Trophoblast cell (in vitro differentiated cells and primary cell): Measurements from ENCODE around the gene IRF9.

Source experiments
- DNase-seq, 2 donors: peaks; one replicate each; pipeline ENCODE4 v3.0.0-alpha.2; 2016
- H2AFZ ChIP-seq: 2 replicates; pipeline ENCODE4 v1.6.1; 2013; ENCODE audit warnings: low read length, moderate library complexity, mild to moderate bottlenecking; ENCODE audit not compliant: insufficient read depth, poor library complexity
- H2AK5ac ChIP-seq: 2 replicates; pipeline ENCODE4 v1.6.1; 2013; ENCODE audit warnings: mild to moderate bottlenecking, low read length
- H2BK120ac ChIP-seq: 2 replicates; pipeline ENCODE4 v1.6.1; 2013; ENCODE audit warnings: low read length, mild to moderate bottlenecking, moderate library complexity; ENCODE audit not compliant: insufficient read depth, poor library complexity
- H2BK12ac ChIP-seq: 2 replicates; pipeline ENCODE4 v1.6.1; 2013; ENCODE audit warnings: mild to moderate bottlenecking, low read length, moderate library complexity
- H2BK5ac ChIP-seq: 2 replicates; pipeline ENCODE4 v1.6.1; 2013; ENCODE audit warnings: low read length, low read depth, moderate library complexity, mild to moderate bottlenecking; ENCODE audit not compliant: poor library complexity
- H3K14ac ChIP-seq: 2 replicates; pipeline ENCODE4 v1.6.1; 2013; ENCODE audit warnings: mild to moderate bottlenecking, low read length
- H3K18ac ChIP-seq: 2 replicates; pipeline ENCODE4 v1.6.1; 2013; ENCODE audit warnings: mild to moderate bottlenecking, low read length
- H3K23ac ChIP-seq: 2 replicates; pipeline ENCODE4 v1.6.1; 2013; ENCODE audit warnings: low read length
- H3K27ac ChIP-seq: 2 replicates; pipeline ENCODE4 v1.5.1; 2013; ENCODE audit warnings: low read depth, mild to moderate bottlenecking, inconsistent platforms, low read length, moderate library complexity
- H3K27me3 ChIP-seq: 2 replicates; pipeline ENCODE4 v1.6.1; 2013; ENCODE audit warnings: inconsistent platforms, mild to moderate bottlenecking, low read length, moderate library complexity; ENCODE audit not compliant: insufficient read depth
- H3K36me3 ChIP-seq, 2 experiments: 1 replicate in 1 of 2; 2 replicates in 1 of 2; pipeline ENCODE4 v1.6.1; 2013; ENCODE audit warnings: low read length in 2 of 2, mild to moderate bottlenecking in 2 of 2, moderate library complexity in 1 of 2; ENCODE audit not compliant: insufficient read depth in 2 of 2, control insufficient read depth in 1 of 2
- H3K4ac ChIP-seq: 2 replicates; pipeline ENCODE4 v1.6.1; 2013; ENCODE audit warnings: low read depth, mild to moderate bottlenecking, low read length, moderate library complexity
- H3K4me1 ChIP-seq, 2 experiments: 1 replicate in 1 of 2; 2 replicates in 1 of 2; pipeline ENCODE4 v1.6.1; 2013; ENCODE audit warnings: low read length in 2 of 2, mild to moderate bottlenecking in 2 of 2, moderate library complexity in 1 of 2; ENCODE audit not compliant: insufficient read depth in 2 of 2, control insufficient read depth in 1 of 2
- H3K4me2 ChIP-seq: 2 replicates; pipeline ENCODE4 v1.6.1; 2013; ENCODE audit warnings: inconsistent platforms, mild to moderate bottlenecking, low read length, moderate library complexity
- H3K4me3 ChIP-seq: 2 replicates; pipeline ENCODE4 v1.5.1; 2013; ENCODE audit warnings: mild to moderate bottlenecking, low read depth, low read length, inconsistent platforms
- H3K79me1 ChIP-seq: one replicate; pipeline ENCODE4 v1.6.1; 2013; ENCODE audit warnings: low read length
- H3K79me2 ChIP-seq: 2 replicates; pipeline ENCODE4 v1.6.1; 2013; ENCODE audit warnings: low read length, mild to moderate bottlenecking; ENCODE audit not compliant: control insufficient read depth, insufficient read depth, poor library complexity
- H3K9ac ChIP-seq: 2 replicates; pipeline ENCODE4 v1.6.1; 2013; ENCODE audit warnings: mild to moderate bottlenecking, low read length
- H3K9me3 ChIP-seq: 2 replicates; pipeline ENCODE4 v1.6.1; 2013; ENCODE audit warnings: low read depth, mild to moderate bottlenecking, control low read depth, inconsistent platforms, low read length; ENCODE audit not compliant: insufficient read depth
- H4K12ac ChIP-seq: 2 replicates; pipeline ENCODE4 v1.6.1; 2013; ENCODE audit warnings: low read depth, mild to moderate bottlenecking, low read length, moderate library complexity
- H4K8ac ChIP-seq: 2 replicates; pipeline ENCODE4 v1.6.1; 2013; ENCODE audit warnings: low read depth, mild to moderate bottlenecking, low read length, moderate library complexity
- H4K91ac ChIP-seq: one replicate; pipeline ENCODE4 v1.6.1; 2013; ENCODE audit warnings: low read depth, mild to moderate bottlenecking, low read length, moderate library complexity
- WGBS: extraction: QIAGEN DNeasy Blood & Tissue Kit; methylation state at CpG from one replicate; pipeline ENCODE4 v1.1.7; 2013; ENCODE audit warnings: missing lambda C conversion rate; ENCODE audit not compliant: insufficient read length, insufficient coverage; ENCODE audit errors: extremely low coverage; 5-methylcytosine and 5-hydroxymethylcytosine counted together

Gene IRF9

DNA sequence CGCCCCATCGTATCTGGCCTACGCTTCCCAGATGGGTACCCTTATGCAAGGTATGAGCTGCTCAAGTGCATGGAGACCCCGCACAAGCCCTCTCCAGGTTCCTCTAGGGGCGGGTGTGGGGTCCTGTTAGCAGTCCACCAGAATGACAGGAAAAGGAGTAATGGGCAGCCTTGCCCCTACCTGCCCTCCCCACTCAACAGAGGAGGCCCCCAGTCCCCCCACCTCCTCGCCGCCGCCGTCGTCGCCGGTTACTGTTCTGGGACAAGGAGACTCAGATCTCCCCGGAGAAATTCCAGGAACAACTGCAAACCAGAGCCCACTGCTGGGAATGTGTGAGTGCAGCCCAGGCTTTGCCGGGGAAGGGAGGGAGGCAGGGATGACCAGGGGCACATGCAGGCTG is 16.8 kb downstream of the IRF9 start:
- Histone ChIP-seq H3K79me1 (no peaks in the 10 kb centered on the region), H2AK5ac (no peak overlapping the region), H2BK5ac (no peak overlapping the region), H3K4me1 (no peaks in the 10 kb centered on the region), H3K27ac (no peak overlapping the region), H2BK120ac (no peak overlapping the region), H3K9ac (no peak overlapping the region), H2BK12ac (no peak overlapping the region), H3K4me3 (no peak overlapping the region), H3K23ac (no peak overlapping the region), H3K9me3 (no peaks in the 10 kb centered on the region), H3K4ac (no peak overlapping the region), H3K18ac (no peak overlapping the region), H3K79me2 (no peaks in the 10 kb centered on the region), H3K14ac (no peak overlapping the region), H4K12ac (no peak overlapping the region), H3K36me3 (peaks cover 58 to 67% of the 10 kb centered on the region in 2 experiments), H4K91ac (no peak overlapping the region), H3K4me2 (no peak overlapping the region), H2AFZ (no peak overlapping the region), H4K8ac (no peak overlapping the region), H3K27me3 (no peaks in the 10 kb centered on the region)
- DNase-seq, result no peak
- no CpG with 5 or more reads among the region's 14 CpGs for WGBS

DNA sequence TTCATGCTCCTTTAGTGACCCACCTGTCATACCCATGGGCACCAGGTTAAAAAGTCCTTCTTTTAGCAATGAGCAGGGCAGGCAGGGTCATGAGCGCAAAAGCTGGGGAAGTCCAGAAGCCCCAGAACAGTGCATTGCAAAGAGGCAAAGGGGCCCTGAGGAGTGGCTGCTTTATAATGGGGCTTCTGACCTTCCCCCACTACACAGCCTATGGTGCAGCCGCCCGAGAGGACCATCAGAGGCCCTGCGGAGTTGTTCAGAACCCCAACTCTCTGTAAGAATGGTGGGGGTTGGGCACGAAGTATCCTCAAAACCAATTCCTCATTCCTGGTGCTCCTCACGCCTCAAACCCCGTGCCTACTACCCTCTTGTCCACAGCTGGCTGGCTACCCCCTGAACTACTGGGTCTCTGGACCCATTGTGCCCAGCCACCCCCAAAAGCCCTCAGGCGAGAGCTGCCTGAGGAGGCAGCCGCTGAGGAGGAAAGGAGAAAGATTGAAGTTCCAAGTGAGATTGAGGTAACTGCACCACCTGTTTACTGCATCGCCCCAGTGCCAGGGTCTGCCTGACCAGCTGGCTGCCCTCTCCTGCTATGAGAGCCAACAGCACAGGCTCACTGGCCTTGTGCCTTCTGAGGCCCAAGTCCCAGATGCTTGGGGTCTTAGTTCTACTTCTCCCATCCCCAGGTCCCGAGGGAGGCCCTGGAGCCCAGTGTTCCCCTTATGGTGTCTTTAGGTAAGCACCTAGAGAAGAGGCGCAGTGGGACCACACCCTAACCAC is 17.5 kb downstream of the IRF9 start:
- Histone ChIP-seq H3K4ac (no peak overlapping the region), H3K27me3 (no peaks in the 10 kb centered on the region), H3K79me1 (no peaks in the 10 kb centered on the region), H2BK5ac (no peak overlapping the region), H3K18ac (no peak overlapping the region), H3K4me2 (no peak overlapping the region), H3K4me3 (no peak overlapping the region), H3K9me3 (no peaks in the 10 kb centered on the region), H3K9ac (no peak overlapping the region), H2BK12ac (no peak overlapping the region), H3K27ac (no peak overlapping the region), H4K8ac (no peak overlapping the region), H3K36me3 (peaks cover 65 to 70% of the 10 kb centered on the region in 2 experiments), H2AFZ (no peak overlapping the region), H2BK120ac (no peak overlapping the region), H3K79me2 (no peaks in the 10 kb centered on the region), H3K14ac (no peak overlapping the region), H3K23ac (no peak overlapping the region), H3K4me1 (no peaks in the 10 kb centered on the region), H4K91ac (no peak overlapping the region), H4K12ac (no peak overlapping the region), H2AK5ac (no peak overlapping the region)
- DNase-seq, result no peak
- no CpG with 5 or more reads among the region's 12 CpGs for WGBS

DNA sequence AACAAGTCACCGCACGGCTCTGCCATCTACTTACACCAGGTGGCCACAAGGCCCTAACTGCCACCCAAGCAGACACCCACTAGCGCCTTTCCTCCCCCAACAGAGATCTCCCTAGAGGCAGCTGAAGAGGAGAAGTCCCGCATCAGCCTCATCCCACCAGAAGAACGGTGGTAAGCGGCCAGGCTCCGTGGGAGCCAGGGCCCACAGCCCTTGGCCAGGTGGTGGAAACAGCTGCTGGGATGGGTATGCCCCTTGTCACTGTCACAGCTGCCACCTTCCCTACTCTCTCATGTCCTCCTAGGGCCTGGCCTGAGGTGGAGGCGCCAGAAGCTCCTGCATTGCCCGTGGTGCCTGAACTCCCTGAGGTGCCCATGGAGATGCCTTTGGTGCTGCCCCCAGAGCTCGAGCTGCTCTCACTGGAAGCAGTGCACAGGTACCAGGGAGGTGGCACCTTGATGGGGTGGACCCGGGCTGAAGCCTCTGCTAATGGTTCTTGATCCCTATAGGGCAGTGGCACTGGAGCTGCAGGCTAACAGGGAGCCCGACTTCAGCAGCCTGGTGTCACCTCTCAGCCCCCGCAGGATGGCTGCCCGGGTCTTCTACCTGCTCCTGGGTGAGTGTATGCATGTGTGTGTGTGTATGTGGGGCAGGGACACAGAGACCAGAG is 18.4 kb downstream of the IRF9 start:
- H2BK120ac ChIP-seq, result no peak overlapping the region
- WGBS, result no CpG with 5 or more reads among the region's 14 CpGs
- no peak overlapping the region for H3K18ac ChIP-seq
- H3K9ac ChIP-seq, result no peak overlapping the region
- no peak overlapping the region for H2BK12ac ChIP-seq
- no peak overlapping the region for H2BK5ac ChIP-seq
- H3K4me3 ChIP-seq, result no peak overlapping the region
- no peak overlapping the region for H4K12ac ChIP-seq
- H3K4me2 ChIP-seq, result no peak overlapping the region
- no peaks in the 10 kb centered on the region for H3K79me1 ChIP-seq
- H3K4me1 ChIP-seq, result no peaks in the 10 kb centered on the region
- H2AK5ac ChIP-seq, result no peak overlapping the region
- no peak for DNase-seq
- no peak overlapping the region for H3K14ac ChIP-seq
- H3K4ac ChIP-seq, result no peak overlapping the region
- no peaks in the 10 kb centered on the region for H3K9me3 ChIP-seq
- no peak overlapping the region for H4K8ac ChIP-seq
- no peak overlapping the region for H3K27ac ChIP-seq
- no peak overlapping the region for H4K91ac ChIP-seq
- peaks cover 71 to 77% of the 10 kb centered on the region in 2 experiments for H3K36me3 ChIP-seq
- no peaks in the 10 kb centered on the region for H3K27me3 ChIP-seq
- no peaks in the 10 kb centered on the region for H3K79me2 ChIP-seq
- no peak overlapping the region for H2AFZ ChIP-seq
- no peak overlapping the region for H3K23ac ChIP-seq

DNA sequence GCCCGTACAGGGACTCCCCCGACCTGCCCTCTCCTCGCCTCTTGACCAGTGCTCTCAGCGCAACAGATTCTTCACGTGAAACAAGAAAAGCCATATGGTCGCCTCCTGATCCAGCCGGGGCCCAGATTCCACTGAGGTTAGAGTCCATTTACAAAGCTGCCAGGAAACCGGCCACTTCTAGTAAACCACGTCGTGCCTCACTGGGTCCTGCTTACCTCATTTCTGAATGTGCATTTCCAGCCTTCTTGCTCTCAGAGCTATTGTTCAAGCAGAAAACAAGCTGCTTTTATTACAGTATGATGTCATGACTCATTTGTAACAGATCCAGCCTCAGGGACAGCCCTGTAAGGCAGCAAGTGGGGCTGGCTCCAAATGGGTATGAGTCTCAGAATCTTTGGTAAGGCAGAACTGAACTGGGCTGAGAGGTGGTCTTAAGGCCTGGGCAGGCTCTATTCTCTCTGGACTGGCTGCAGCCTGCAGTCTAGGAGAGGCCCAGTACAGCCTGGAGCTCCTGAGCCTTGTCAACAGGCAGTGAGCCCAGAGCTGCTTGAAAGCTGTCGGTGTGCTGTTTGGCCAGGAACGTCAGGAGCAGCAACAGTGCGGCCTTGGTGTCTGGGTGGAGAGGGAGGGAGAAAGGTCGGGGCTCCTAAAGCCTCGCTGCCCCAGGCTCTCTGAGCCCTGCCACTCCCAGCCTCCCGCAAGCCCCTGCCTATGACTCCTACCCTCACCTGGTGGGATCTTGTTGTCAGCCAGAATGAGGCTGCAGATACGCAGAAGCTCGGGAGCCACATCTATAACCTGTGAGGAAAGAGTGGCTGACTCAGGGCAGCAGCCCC is 19.1 kb downstream of the IRF9 start:
- H3K79me1 ChIP-seq, result no peaks in the 10 kb centered on the region
- H3K4me2 ChIP-seq, result no peak overlapping the region
- no peak overlapping the region for H3K4me3 ChIP-seq
- H2BK12ac ChIP-seq, result no peak overlapping the region
- no peak for DNase-seq
- H2AK5ac ChIP-seq, result no peak overlapping the region
- no peak overlapping the region for H3K23ac ChIP-seq
- no peak overlapping the region for H4K8ac ChIP-seq
- H2BK120ac ChIP-seq, result no peak overlapping the region
- H2BK5ac ChIP-seq, result no peak overlapping the region
- H3K79me2 ChIP-seq, result no peaks in the 10 kb centered on the region
- H3K14ac ChIP-seq, result no peak overlapping the region
- no peak overlapping the region for H3K18ac ChIP-seq
- no peak overlapping the region for H3K4ac ChIP-seq
- H3K4me1 ChIP-seq, result no peaks in the 10 kb centered on the region
- WGBS, result no CpG with 5 or more reads among the region's 18 CpGs
- no peak overlapping the region for H2AFZ ChIP-seq
- no peak overlapping the region for H3K27ac ChIP-seq
- no peak overlapping the region for H4K12ac ChIP-seq
- H3K9me3 ChIP-seq, result no peaks in the 10 kb centered on the region
- H4K91ac ChIP-seq, result no peak overlapping the region
- no peak overlapping the region for H3K9ac ChIP-seq
- no peaks in the 10 kb centered on the region for H3K27me3 ChIP-seq
- H3K36me3 ChIP-seq, result peaks cover 79 to 84% of the 10 kb centered on the region in 2 experiments
